Spleen (tissue), 7 donors: Measurements from ENCODE around the gene MAST4.

Source experiments
- CTCF ChIP-seq, 11 experiments: fragments of 200-600 bp in 7 of 11; fragments of 450-650 bp in 4 of 11; sonication (generic) in 4 of 11; IDR thresholded peaks in 8 of 11; conservative IDR thresholded peaks in 3 of 11; 1 replicate in 7 of 11; 2 replicates in 4 of 11; pipeline versions ENCODE4 v1.4.0 to v1.8.0; 2016 to 2021; ENCODE audit warnings: antibody characterized with exemption in 11 of 11, inconsistent platforms in 4 of 11, mild to moderate bottlenecking in 1 of 11
- POLR2A ChIP-seq, 3 donors: fragments of 450-650 bp; IDR thresholded peaks; one replicate each; pipeline ENCODE4 v1.5.1; 2017; ENCODE audit warnings: antibody characterized with exemption in 3 of 3, mild to moderate bottlenecking in 1 of 3
- POLR2AphosphoS5 ChIP-seq, 3 donors: sonication (generic); formaldehyde crosslinking; IDR thresholded peaks; one replicate each; pipeline ENCODE4 v1.5.1; 2017; ENCODE audit warnings: antibody characterized with exemption in 3 of 3
- donor health status: DM: no; HTN: no; CAD: no; lungs with moderate emphysema.
- donor health status: DM: no; HTN: no; CAD: no.
- donor health status: DM: no; HTN: no; CAD: no.

GRCh38 chr5:67204821-67205220 lies 608.6 kb downstream of the MAST4 start:
- TF ChIP-seq POLR2A (IDR thresholded peaks at IDR 0.05) (no peak), CTCF (IDR thresholded peaks at IDR 0.05 in 8 of 11, conservative IDR thresholded peaks at IDR 0.05 in 3 of 11) (no peak), POLR2AphosphoS5 (IDR thresholded peaks at IDR 0.05) (no peak)
